HFFc6 (cell line): ENCODE measurements around the gene ST7L. TPM values are rescaled to one million over a fixed set of nuclear protein-coding genes. Genes with fewer than 3 reads are reported as not detected.
"Not testable (repeated sequence)": the region's sequence is repeated elsewhere in the genome, so short reads cannot be mapped to it uniquely, and the experiment has no call there.

ENCODE experiments used
- DNase-seq: peaks from one replicate; pipeline ENCODE4 v3.0.0-alpha.2; 2018
- H3K27ac Mint-ChIP-seq: 2 replicates; pipeline ENCODE4 v1.8.0; 2020; ENCODE audit warnings: mild to moderate bottlenecking, mixed read lengths
- H3K27me3 Mint-ChIP-seq: 2 replicates; pipeline ENCODE4 v1.8.0; 2021; ENCODE audit warnings: mild to moderate bottlenecking, moderate library complexity, mixed read lengths; ENCODE audit not compliant: insufficient read depth
- H3K36me3 Mint-ChIP-seq: 2 replicates; pipeline ENCODE4 v1.8.0; 2021; ENCODE audit warnings: low read depth, mixed read lengths
- H3K4me1 Mint-ChIP-seq: 2 replicates; pipeline ENCODE4 v1.8.0; 2020; ENCODE audit warnings: low read depth, mixed read lengths
- H3K4me3 Mint-ChIP-seq: 2 replicates; pipeline ENCODE4 v1.8.0; 2020; ENCODE audit warnings: mild to moderate bottlenecking, moderate library complexity, mixed read lengths
- H3K9me3 Mint-ChIP-seq: 2 replicates; pipeline ENCODE4 v1.8.0; 2020; ENCODE audit warnings: mild to moderate bottlenecking, mixed read lengths
- total RNA-seq, 6 experiments: library from RNA; stranded (reverse); fragmentation: NEBNext Ultra II Directional; extraction: Animal tissue kit (Norgen Biotek cat#: 25700); gene quantifications; 2 replicates in 1 of 6; 3 replicates in 5 of 6; pipeline ENCODE4 v1.2.3, GENCODE V29; 2021
- TF ChIP-seq, protein P1 (sequence below): fragments of 200-600 bp; sonication (generic); IDR thresholded peaks from 2 replicates; pipeline ENCODE4 v1.5.0; 2021; ENCODE audit warnings: antibody characterized with exemption, mild to moderate bottlenecking

The ST7L gene
- total RNA-seq, 6 experiments from 2014 or later: 20.2 to 24.5 (median 23.7) TPM

DNA sequence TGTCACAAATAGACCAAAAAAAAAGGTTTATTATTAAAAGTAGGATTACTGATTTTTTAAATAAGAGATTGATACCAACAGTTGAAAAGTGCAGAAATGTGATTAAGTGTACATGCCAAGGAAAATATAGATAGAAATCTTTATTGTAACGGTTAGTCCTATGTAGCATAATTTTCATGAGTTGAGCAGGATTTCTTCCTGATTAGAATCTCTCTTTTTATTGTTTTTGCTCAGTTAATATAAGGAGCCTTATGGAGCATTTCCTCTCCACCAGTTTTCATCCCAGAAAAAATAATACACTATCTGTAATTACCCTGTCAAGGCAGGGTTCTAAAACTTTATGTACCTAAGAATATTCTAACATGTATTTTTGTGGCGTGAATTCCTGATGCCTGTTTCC, 24.1 kb upstream of the ST7L start:
- Mint-ChIP-seq H3K4me1 (peaks cover 16% of the 10 kb centered on the region), H3K4me3 (no peak overlapping the region), H3K27me3 (peaks cover 1% of the 10 kb centered on the region; the same call in 1 of the 2 replicates), H3K27ac (no peak overlapping the region), H3K9me3 (no peaks in the 10 kb centered on the region), H3K36me3 (peaks cover 22% of the 10 kb centered on the region)
- TF ChIP-seq, protein P1, sequence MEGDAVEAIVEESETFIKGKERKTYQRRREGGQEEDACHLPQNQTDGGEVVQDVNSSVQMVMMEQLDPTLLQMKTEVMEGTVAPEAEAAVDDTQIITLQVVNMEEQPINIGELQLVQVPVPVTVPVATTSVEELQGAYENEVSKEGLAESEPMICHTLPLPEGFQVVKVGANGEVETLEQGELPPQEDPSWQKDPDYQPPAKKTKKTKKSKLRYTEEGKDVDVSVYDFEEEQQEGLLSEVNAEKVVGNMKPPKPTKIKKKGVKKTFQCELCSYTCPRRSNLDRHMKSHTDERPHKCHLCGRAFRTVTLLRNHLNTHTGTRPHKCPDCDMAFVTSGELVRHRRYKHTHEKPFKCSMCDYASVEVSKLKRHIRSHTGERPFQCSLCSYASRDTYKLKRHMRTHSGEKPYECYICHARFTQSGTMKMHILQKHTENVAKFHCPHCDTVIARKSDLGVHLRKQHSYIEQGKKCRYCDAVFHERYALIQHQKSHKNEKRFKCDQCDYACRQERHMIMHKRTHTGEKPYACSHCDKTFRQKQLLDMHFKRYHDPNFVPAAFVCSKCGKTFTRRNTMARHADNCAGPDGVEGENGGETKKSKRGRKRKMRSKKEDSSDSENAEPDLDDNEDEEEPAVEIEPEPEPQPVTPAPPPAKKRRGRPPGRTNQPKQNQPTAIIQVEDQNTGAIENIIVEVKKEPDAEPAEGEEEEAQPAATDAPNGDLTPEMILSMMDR: no peak
- no peak for DNase-seq

DNA sequence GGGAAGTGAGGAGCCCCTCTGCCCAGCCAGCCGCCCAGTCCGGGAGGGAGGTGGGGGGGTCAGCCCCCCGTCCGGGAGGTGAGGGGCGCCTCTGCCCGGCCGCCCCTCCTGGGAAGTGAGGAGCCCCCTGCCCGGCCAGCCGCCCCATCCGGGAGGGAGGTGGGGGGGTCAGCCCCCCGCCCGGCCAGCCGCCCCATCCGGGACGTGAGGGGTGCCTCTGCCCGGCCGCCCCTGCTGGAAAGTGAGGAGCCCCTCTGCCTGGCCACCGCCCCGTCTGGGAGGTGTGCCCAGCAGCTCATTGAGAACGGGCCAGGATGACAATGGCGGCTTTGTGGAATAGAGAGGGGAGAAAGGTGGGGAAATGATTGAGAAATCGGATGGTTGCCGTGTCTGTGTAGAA, 21.5 kb upstream of the ST7L start:
- H3K9me3 Mint-ChIP-seq, H3K27ac Mint-ChIP-seq, H3K4me3 Mint-ChIP-seq, H3K36me3 Mint-ChIP-seq, H3K27me3 Mint-ChIP-seq, DNase-seq: not testable (repeated sequence)
- H3K4me1 Mint-ChIP-seq: peaks cover 31% of the 10 kb centered on the region

DNA sequence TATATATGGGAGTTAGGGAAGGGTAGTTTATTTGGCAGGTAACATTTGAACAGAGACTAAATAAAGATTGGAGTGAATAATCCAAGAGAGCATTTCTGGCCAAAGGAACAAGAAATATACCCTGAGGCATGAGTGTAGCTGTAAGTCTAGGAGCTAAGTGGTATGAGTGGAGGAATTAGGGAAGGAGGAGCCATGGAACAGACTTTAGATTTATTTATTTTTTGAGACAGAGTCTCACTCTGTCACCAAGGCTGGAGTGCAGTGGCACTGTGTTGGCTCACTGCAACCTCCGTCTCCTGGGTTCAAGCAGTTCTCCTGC, 19.1 kb upstream of the ST7L start:
- DNase-seq: peak; percentile 70
- Mint-ChIP-seq H3K4me1 (peaks cover 53% of the 10 kb centered on the region), H3K27me3 (peaks cover 1% of the 10 kb centered on the region; the same call in 1 of the 2 replicates), H3K36me3 (peaks cover 6% of the 10 kb centered on the region; the same call in 1 of the 2 replicates), H3K4me3 (peak overlapping the region; percentile 37), H3K27ac (peak overlapping the region; percentile 70), H3K9me3 (no peaks in the 10 kb centered on the region)
- TF ChIP-seq, protein P1: no peak

DNA sequence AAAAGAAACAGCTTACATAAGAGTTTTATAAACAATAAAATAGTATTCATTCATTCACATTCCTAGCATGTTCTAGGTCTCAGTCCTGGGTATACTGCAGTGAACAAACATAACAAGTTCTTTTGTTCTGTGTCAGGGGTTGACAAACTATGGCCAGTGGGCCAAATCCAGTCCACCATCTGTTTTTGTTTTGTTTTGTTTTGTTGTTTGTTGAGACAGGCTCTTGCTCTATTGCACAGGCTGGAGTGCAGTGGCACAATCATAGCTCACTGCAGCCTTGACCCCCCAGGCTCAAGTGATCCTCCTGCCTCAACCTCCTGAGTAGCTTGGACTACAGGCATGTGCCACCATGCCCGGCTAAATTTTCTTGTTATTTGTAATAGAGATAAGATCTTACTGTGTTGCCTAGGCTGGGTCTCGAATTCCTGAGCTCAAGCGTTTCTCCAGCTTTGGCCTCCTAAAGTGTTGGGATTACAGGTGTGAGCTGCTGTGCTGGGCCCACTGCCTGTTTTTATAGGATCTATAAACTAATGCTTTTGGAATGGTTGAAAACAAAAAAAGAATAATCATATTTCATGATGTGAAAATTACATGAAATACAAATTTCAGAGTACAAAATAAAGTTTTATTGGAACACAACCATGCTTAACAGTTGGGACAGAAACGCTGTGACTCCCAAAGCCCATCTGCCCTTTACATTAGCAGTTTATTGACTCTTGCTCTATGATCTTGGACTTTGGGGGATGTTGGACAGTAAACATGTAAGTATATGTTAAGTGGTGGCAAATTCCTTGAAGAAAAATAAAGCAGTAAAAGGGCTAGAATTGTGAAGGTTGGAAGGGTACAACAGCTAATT, 18.5 kb upstream of the ST7L start:
- Mint-ChIP-seq H3K27me3 (peaks cover 1% of the 10 kb centered on the region; the same call in 1 of the 2 replicates), H3K4me1 (peaks cover 56% of the 10 kb centered on the region), H3K36me3 (peaks cover 7% of the 10 kb centered on the region; the same call in 1 of the 2 replicates), H3K9me3 (no peaks in the 10 kb centered on the region), H3K27ac (peak overlapping the region; percentile 70), H3K4me3 (peak overlapping the region; percentile 48)
- peak; percentile 51 for DNase-seq
- TF ChIP-seq, protein P1: no peak

DNA sequence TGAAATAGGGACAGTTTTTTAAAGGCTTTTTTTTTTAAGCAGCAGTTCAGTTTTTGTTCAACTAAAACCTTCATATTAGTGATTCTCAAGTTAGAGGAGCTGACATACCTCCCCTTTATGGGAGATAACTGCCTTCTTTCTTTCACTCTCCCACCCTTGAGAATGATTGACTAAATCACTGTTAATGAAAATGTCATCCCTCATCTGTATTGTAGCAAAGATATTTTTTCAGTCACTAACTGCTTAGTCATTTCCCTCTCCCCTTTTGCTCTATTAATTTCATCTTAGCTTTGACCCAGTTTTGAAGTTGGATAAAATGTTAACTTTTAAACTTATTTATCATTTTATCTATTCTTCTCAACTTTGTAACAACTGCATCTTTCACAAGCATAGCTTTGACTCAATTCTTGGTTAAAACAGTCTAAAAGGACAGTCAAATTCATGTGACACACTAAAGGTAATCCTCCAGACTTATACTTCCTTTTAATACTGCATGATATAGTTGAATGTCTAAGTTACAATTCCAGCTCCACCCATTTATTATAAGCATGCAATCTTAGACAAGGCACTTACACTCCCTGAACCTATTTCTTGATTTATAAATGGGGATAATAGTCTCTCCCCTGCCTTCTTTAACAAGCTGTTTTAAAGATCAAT, 17.8 kb upstream of the ST7L start:
- Mint-ChIP-seq H3K36me3 (peaks cover 7% of the 10 kb centered on the region; the same call in 1 of the 2 replicates), H3K4me1 (peaks cover 62% of the 10 kb centered on the region), H3K9me3 (no peaks in the 10 kb centered on the region), H3K27me3 (peaks cover 1% of the 10 kb centered on the region; the same call in 1 of the 2 replicates), H3K4me3 (peak overlapping the region; percentile 48), H3K27ac (peak overlapping the region; percentile 70)
- no peak for DNase-seq
- TF ChIP-seq, protein P1: no peak

DNA sequence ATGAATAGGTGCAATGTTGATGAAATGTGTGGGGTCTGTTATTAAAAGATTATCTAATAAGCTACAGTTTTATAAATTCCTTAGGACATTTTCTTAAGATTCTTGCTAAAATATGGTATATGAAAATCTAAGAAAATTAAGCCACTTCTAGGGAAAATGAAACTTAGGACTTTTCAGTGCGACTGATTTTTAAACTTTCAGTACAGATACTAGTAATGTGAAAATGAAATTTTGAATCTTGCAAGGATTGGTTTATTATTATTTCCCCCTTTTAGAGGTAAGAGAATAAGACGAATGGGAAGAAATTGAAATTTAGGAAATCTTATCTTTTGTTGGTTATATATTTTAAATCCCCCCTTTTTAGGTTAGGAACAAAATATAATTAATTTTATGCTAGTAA, 17.1 kb upstream of the ST7L start:
- TF ChIP-seq, protein P1: no peak
- peak overlapping the region; percentile 60 for H3K27ac Mint-ChIP-seq

More for the DNA sequence above, 17.1 kb upstream of the ST7L start:
- Mint-ChIP-seq H3K9me3 (no peaks in the 10 kb centered on the region), H3K4me3 (no peak overlapping the region), H3K27me3 (peaks cover 1% of the 10 kb centered on the region; the same call in 1 of the 2 replicates), H3K4me1 (peaks cover 62% of the 10 kb centered on the region), H3K36me3 (peaks cover 7% of the 10 kb centered on the region; the same call in 1 of the 2 replicates)
- no peak for DNase-seq
